CD4-positive, alpha-beta T cell treated with Interleukin-2 at 100 ng/mL for 4 hours (primary cell): ENCODE data around the gene CLDN20.
A peak's percentile ranks its signal among the peaks of the same experiment; 100 is the strongest.

Experiments
- DNase-seq: peaks from one replicate; pipeline ENCODE4 v3.0.0-alpha.2; 2020; ENCODE audit warnings: low spot score

Gene CLDN20

DNA sequence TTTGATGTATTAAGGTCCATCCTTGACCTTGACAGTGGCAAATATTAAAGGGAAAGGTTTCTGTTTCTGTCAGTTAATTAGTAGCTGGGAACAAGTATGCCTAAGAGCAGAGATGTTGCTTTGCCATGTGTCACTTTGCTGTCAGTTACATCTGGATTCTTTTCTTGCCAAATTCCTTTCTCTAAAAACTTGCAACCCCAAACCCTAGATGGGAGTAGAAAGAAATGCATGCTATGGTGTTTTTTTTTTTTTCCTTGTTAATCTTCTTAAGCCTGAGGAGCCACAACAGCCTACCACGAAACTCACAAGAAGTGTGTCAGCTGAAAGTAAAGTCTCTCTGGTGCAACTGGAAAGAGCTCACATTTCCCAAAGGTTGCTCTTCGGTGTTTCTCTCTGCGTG is 18.0 kb upstream of the CLDN20 start:
- DNase-seq = no peak

DNA sequence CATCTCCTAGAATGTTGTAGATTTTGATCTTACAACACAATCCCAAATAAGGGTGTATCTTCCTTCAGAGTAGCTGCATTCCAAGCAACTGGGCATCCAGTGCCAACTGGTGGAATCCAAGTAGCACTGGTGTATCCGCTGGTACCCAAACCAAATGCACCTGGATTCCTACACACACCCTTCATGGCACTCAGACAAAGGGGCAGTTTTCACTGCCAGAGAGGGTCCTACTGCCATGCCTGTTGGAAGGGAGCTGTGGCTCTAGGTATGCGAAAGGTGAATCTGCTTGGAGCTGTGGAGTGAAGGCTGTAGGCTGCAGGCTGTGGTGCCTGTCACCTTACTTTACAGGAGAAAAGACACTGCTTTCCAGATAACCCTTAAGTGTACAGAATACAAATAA is 17.0 kb upstream of the CLDN20 start:
- no peak for DNase-seq

DNA sequence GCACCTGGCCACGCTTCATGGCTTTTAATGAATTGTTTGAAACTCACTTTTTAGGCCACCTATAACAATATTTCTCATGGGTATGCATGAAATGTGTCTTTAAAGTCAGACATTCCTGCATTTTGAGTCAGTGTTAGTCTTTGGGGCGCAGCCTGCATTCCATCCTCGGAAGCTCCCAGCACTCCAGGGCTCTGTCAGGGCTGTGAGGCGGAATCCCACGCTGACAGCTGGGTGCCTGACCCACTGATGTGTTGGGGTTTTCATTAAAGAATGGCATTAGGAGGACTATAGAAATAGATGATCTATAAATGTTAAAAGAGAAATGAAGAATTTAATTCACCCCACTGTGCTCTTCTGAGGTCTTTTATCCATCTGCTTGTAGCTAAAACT is 16.2 kb upstream of the CLDN20 start:
- DNase-seq = no peak

DNA sequence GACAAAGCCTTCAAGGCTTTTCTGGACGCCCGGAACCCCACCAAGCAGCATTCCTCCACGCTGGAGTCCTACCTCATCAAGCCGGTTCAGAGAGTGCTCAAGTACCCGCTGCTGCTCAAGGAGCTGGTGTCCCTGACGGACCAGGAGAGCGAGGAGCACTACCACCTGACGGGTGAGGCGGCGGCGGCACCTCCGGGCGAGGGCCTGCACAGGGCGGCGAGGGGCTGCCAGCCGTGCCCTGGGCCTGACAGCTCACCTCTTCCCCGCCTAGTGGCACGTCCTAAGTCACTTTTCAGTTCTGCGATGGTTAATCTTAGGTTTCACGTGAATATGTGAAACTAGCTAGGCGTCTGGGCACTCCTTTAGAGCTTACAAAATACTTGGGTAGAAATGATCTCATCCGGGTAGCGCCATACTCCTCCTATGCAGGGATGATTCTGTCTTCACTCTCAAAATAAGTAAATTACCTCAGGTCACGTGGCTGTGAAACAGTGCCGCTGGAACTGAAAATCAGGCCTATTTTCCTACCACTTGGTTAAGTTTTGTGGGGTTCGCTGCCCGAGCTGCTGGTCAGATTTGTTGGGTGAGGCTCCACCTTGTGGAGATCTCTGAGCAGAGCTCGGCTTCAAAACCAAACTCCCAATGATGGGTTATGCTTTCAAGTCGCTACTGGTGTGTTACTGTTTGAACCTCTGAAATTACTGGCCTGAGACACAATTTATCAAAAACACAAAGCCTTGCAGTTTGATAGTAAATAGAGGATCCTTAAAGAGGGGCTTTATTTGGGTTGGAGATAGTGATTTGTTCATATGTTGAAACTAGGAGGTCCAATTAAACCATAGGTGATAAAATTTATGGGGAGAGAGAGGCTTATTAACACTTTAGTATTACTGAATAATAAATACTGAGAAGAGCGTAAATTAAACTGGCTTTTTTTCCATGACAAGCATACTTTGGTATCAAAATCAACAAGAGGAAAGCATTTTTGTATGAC is 15.5 kb upstream of the CLDN20 start:
- DNase-seq = peak; percentile 10

DNA sequence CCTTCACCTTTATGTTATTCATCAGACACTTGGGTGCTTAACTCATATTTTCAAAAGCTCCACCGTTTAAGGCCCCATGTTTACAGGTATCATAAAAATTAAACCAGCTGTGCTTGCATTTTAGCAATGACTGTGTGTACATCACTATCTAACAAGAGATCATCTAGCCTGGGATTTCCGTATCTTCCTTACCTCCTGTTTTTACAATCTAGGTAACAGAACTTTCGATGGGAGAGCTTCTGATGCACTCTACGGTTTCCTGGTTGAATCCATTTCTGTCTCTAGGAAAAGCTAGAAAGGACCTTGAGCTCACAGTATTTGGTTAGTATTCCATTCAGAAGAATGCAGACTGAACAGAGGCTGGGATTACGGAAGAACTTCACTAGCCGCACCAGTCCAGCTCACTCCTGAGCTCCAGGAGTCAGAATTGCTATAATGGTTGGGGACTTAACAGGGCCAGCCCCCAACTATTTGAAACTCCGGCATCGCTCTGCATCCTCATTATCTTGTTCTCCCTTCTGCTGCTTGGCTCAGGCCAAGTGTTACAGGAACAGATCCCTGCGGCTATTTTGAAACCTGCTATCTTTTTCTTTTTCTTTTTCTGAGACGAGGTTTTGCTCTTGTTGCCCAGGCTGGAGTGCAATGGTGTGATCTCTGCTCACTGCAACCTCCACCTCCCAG is 13.0 kb upstream of the CLDN20 start:
- no peak for DNase-seq

DNA sequence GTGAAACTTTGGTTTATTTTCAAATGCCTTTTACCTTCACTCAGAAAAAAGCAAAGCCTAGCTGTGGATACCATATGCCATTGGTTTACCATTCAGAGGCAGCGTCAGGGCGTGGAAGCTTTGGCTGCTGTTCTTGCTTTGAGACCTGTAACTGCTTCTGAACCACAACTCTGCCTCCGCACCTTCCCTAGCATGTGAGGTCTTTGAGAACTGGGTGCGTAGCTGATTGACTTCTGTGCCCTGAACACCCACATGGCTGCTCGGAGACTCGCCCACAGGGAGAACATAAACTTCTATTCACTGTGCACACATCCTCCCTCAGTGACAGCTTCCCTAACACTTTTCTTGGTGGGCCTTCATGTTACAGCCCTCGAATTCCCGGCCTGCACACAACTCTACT is 11.2 kb upstream of the CLDN20 start:
- no peak for DNase-seq

DNA sequence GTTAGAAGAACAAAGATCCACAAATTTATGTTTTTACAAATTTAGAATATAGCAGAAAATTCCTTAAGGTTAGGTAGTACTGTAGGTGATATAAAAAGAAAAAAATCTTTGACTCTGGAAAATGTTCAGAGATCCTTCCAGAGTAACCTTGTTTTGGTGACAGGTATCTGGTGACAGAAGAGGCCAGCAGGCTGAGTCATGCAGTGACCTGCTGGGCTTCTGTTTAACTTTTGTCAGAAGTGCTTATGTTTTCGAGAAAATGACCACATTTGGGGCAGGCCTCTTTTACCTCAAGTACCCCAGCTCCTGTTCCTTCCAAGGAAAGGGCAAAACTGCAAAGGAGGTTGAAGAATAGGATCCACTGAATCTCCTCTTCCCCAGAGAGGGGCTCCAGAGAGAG is 10.5 kb upstream of the CLDN20 start:
- no peak for DNase-seq

DNA sequence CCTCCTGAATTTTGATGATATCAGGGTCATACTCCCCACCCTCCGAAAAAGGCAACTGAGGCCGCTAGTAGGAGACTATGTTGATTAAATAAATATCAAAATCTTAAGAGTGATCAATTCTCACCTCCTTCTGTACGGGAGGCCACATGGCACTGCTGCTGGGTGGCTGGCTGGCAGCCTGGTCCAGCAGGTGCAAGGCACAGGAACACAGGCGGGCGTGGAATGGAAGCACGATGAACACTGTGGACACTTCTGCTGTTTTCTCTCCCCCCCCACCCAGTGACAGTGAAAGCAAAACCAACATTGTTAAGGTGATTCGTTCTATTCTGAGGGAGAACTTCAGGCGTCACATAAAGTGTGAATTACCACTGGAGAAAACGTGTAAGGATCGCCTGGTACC is 9.7 kb upstream of the CLDN20 start:
- DNase-seq = no peak

DNA sequence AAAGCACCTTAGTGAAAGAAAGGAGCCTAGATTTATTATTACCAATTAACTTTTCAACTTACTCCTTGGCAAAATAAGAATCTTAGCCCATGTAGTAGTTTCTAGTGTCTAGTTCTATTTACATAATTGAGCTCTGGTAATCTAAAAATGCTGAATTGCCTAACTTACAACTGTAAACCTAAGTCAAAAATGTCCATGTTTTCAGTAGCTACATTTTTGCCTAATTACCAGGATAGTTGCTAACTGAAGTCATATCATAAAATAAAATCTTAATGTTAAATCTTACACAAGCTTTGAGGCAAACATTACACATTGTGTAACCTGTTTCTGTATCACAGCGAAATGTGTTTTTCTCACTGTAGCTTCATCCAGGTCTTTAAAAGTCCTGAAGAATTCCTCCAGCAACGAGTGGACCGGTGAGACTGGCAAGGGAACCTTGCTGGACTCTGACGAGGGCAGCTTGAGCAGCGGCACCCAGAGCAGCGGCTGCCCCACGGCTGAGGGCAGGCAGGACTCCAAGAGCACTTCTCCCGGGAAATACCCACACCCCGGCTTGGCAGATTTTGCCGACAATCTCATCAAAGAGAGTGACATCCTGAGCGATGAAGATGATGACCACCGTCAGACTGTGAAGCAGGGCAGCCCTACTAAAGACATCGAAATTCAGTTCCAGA is 7.6 kb upstream of the CLDN20 start:
- no peak for DNase-seq

DNA sequence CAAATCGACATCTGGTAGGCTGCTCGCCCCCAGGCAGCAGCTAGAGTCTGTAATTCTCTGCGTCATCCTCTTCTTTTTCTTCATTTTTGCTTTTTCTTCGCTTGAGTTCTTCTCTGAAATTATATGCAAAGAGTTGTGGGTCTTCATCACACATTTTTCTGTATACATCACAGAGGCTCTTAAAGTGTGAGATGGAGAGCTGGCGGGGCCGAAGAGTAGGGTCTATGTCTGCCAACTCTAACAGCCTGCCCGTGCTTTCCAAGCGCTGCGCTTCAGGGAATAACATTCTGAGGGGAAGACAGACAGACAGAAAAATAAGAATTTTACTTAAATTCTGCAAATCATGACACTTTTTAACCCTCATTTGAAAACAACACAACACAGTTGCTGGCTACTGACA is 6.0 kb upstream of the CLDN20 start:
- no peak for DNase-seq

DNA sequence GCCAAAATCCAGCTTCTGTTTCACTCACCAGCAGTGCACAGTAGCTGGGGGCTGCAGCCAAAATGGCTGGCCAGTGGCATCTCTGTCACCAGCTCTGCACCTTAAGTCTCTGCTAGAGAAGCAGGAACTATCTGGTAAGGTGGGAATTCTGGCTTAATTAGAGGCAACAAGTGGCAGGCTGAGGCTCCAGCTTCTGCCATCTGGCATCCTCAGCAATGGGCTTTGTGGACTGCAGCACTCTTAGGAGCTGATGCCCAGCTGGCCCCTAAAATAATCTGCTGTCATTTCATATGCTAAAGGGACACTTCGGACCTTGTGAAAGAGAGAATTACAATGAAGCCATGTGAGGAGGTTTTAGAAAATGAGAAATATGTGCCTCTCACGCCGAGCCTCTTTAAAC is 4.6 kb upstream of the CLDN20 start:
- DNase-seq = no peak

DNA sequence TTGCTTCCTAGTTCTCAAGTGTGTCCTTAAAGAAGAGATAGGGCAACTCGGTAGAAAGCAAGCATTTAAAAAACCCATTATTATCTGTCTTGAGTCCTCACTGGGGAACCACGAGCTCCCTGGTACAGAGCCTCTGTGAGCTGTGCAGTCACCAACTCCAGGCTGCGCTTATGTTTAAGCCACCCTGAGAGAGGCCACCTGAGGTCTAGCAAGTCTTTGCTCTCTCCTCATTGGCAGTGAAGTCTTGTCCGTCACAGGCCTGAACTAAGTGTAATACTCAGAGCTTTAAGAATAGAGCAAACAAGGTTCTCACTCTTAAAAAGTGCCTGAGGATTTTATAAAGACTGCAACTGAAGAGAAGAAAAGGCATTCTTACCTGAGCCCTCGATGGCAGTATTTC is 3.9 kb upstream of the CLDN20 start:
- no peak for DNase-seq

DNA sequence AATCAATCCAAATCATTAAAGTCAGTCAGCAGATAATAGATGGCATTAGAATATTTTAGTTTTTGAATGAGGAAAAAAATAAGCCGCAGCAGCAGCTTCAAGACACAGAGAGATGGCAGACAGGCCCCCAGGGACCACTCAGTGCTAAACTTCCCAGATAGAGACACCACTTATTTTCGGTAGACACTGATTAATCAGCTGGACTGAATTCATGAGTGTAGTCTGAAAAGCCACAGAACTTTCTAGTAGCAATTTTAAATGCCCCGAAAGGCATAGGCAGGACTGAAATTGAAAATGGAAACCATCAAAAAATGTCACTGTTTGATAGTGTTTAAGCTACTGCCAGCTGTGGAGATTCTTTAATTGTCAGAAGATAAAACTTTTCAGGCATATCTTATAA is 3.1 kb upstream of the CLDN20 start:
- DNase-seq = no peak

DNA sequence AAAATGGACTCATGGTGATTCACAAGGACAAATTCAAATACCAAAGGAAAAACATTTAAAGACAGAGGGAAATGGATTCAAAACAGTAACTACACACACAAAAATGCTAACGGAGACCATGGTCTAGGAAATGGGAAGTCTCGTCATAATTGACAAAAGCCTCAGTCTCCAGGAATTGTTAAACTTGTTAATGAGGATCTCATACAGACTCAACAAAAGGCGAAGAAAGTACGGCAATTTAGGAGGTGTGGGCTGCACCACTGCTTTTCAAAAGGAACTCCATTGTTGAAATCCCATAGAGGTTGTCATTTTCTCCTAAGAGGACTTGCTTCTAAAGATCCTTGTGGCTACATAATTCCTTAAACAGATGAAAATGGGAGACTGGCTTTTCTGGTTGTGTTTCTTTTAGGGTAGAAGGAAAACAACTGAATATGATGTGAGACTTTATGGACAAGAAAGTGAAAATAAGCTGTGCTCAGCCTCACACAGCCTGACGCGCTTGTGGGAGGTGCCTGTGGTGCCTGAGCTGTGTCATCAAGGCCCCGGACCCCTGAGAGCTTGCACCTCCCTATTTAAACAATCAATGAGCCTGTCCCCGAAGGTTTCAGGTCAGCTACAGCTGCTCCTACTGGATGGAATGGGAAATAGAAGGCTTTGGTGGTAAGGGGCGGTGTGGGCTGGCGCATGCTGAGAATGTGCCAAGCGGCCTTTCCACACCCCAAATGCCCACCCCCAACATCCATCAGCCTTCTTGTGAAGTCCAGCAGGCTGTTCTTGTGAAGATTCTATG is 2.5 kb upstream of the CLDN20 start:
- no peak for DNase-seq

DNA sequence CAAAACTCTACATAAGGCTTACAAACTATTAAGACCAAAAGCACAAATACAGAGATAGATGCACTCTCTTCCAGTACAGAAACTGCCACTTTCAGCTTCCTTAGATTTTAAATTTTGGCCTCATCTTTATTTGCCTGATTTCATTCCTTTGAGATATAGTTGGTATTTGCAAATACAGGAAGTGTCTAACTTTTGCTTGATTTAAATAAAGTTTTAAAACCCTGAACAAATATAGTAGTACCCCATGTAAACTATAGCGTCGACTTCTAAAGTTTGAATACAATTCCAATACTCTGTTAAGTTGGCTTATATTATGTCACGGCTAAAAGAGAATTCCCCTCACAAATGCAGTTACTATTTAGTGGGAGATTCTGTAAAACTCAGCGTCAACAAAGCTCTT is 1.2 kb upstream of the CLDN20 start:
- no peak for DNase-seq

DNA sequence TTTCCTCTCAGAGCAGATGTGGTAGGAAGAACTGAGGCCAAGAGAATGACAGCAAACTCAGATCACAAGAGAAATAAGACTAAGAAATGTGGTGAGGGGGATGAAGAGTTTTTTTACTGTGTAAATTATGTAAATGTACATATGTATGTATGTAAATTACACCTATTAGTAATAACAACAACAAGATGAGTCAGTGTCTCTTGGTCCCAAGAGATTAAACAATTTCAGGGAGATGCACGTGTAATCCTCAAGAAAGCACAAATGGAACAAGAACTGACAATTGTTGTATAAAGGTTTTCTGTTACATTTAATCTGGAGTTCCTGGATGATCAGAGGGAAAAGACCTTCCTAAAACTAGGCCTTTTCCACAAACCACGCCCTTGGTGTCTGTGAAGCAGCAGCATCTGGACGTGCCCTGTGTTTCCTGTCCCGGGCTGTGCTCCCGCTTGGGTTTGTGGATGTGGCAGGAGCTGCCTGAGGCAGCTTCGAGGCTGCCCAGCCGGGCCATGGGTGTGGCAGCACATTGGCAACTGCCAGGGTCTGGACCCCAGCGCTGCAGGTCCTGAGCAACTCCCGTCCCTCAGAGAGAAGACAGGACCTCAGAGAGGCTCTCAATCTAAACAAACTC is 994 bp downstream of the CLDN20 start:
- no peak for DNase-seq

DNA sequence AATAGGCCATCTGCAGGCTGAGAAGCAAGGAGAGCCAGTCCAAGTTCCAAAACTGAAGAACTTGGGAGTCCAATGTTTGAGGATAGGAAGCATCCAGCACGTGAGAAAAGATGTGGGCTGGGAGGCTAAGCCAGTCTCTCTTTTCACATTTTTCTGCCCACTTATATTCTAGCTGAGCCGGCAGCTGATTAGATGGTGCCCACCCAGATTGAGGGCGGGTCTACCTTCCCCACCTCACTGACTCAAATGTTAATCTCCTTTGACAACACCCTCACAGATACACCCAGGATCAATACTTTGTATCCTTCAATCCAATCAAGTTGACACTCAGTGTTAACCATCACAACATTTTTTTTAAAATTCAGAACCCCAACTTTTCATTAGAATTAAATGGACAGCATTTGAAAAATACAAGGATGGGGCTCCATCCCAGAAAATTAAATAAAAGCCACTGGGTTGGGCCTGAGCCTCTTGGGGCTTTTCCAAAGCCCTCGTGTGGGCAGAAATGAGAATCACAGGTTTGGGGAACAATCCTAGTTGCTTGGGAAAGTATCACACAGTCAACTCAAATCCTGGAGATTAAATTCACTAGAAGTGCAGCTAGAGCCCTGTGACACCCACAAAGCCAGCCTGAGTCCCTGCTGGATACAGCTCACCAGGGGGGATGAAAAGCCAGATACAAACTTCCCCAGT is 2.2 kb downstream of the CLDN20 start:
- DNase-seq = no peak

DNA sequence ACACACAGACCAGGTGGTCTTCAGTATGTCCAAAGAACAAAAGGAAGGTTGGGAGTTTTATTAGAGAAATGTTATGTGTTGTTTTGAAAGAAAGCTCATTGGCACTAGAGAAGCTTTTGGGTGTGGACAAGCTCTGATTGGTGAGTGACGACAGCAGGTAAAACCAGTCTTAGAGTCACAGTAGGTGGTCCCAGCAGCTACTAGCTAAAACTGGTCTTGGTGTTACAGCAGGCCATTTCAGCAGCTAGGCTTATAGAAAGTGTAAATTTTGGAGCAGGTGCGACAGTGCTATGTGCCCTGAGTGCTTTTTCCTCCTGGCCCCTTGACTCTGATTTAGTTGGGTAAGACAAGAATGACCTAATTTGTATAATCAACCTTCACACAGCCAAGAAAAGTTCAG is 3.6 kb downstream of the CLDN20 start:
- no peak for DNase-seq

DNA sequence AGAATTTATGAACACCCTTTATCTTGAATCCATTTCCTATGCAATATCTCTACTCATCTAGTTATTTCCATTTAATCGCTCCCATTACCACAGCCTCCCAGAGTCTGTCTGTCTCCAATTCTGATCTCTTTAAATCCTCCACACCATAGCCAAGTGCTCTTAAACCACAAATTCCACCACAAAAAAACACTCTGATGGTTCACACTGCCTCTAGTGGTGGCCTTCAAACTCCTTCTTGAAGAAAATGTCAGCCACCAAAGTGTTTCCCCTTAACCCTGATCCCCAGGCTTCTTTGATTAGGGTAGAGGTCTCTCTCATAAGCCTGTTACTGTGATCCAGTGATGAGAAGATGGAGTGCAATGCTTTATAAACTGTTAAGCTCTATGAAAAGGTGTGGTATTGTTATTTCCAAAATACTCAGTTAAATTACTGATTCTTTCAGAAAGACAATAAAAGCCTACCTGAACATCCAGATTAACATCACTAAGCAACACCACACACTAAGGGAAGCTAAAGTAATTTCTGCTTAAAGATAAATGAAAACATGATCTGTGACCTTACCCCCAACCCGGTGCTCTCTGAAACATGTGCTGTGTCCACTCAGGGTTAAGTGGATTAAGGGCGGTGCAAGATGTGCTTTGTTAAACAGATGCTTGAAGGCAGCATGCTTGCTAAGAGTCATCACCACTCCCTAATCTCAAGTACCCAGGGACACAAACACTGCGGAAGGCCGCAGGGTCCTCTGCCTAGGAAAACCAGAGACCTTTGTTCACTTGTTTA is 4.5 kb downstream of the CLDN20 start:
- DNase-seq = peak; percentile 40

DNA sequence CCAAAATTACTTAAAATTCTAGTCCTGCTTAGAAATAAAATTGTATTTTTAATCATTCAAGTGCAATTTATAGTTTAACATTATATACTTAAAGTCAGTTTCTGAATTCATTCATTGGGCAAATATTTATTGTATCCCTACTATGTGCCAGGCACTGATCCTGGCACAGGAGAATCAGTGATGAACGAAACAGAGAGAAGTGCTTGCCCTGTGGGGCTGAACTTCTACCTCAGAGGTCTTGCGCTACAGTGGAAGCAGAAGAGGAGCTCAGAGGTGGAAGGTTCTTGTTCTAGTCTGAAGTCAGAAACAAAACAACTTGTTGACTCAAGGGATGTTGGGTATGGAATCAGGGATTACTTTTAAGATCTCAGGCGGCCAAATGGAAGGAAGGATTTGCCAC is 6.0 kb downstream of the CLDN20 start:
- no peak for DNase-seq
